Left ventricle myocardium inferior (tissue), 1 donor: ENCODE data around the gene NAV2. TPM values are rescaled to one million over a fixed set of nuclear protein-coding genes. Genes with fewer than 3 reads are reported as not detected.

Experiments used
- DNase-seq: peaks from one replicate; pipeline ENCODE4 v3.0.0-alpha.2; 2020
- H3K27ac ChIP-seq: fragments of 200-600 bp; replicated peaks from 2 replicates; pipeline ENCODE4 v1.8.0; 2021
- H3K27me3 ChIP-seq: fragments of 200-600 bp; 2 replicates; pipeline ENCODE4 v1.8.0; 2021; ENCODE audit warnings: low read depth
- H3K36me3 ChIP-seq: fragments of 200-600 bp; 2 replicates; pipeline ENCODE4 v1.8.0; 2021
- H3K4me1 ChIP-seq: fragments of 200-600 bp; 2 replicates; pipeline ENCODE4 v1.8.0; 2021
- H3K4me3 ChIP-seq: fragments of 200-600 bp; 2 replicates; pipeline ENCODE4 v1.8.0; 2021; ENCODE audit warnings: mild to moderate bottlenecking, moderate library complexity
- H3K9me3 ChIP-seq: fragments of 200-600 bp; replicated peaks from 2 replicates; pipeline ENCODE4 v1.8.0; 2021
- intact Hi-C: fragments of 100-400 bp; cut with micrococcal nuclease; formaldehyde crosslinking; loops from one replicate; pipeline ENCODE4 v1.11.0; 2022
- total RNA-seq: library from RNA; stranded (reverse); fragmentation: NEBNext Ultra II Directional; extraction: Animal tissue kit (Norgen Biotek cat#: 25700); gene quantifications from one replicate; pipeline ENCODE4 v1.2.1, GENCODE V29; 2021
- TF ChIP-seq, protein P1 (sequence below): fragments of 200-600 bp; IDR thresholded peaks from 2 replicates; pipeline ENCODE4 v1.8.0; 2021; ENCODE audit warnings: antibody characterized with exemption, mild to moderate bottlenecking, borderline replicate concordance
- donor health status: DM: no; HTN: yes; CAD: no; lungs with severe emphysema.

NAV2 gene
- total RNA-seq, 1 donor from 2014 or later: 14.3 TPM

DNA sequence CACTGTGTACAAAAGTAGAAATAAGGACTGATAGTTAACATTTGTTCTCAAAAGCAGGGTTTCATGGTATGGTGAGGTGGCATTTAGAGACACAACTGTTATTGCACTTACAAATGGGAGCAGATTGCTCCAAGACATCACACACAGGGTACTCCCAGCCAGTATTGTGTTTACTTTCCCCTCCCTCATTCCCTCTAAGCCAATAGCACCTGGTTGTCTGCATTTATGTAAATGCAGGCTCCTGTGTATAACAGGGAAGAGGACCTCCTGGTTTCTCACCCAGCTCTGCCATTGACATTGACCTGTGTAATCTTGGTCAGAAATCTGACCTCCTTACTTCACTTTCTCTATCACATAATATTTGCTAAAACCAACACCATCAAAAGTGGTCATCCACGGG, 154.4 kb downstream of the NAV2 start:
- intact Hi-C loops: no loop called here

DNA sequence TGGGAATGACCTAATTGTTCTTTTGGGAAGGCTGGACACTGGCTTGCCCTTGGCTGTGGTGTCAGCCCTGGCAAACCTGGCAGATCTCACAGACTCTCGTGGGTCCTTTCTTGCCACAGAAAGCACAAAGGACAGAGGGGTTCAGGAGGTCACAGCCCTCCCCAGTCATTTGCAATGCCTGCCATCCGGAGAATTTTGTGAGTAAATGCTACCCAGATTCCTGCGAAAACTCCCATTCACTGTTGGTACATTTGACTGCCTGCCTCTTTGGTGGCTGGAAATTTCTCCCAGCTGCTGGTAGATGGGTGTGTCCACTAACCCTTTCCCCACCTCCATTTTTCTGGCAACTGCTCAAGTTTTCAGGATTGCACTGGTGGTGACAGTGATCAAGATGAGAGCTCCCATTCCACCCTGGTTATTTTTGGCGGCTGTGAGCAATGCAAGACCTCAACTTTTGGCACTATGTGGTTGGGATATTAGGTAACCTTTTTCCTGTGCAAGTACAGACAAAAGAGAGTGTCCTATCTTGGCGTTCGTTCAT, 155.7 kb downstream of the NAV2 start:
- H3K9me3 ChIP-seq: no peaks in the 10 kb centered on the region
- TF ChIP-seq, protein P1, sequence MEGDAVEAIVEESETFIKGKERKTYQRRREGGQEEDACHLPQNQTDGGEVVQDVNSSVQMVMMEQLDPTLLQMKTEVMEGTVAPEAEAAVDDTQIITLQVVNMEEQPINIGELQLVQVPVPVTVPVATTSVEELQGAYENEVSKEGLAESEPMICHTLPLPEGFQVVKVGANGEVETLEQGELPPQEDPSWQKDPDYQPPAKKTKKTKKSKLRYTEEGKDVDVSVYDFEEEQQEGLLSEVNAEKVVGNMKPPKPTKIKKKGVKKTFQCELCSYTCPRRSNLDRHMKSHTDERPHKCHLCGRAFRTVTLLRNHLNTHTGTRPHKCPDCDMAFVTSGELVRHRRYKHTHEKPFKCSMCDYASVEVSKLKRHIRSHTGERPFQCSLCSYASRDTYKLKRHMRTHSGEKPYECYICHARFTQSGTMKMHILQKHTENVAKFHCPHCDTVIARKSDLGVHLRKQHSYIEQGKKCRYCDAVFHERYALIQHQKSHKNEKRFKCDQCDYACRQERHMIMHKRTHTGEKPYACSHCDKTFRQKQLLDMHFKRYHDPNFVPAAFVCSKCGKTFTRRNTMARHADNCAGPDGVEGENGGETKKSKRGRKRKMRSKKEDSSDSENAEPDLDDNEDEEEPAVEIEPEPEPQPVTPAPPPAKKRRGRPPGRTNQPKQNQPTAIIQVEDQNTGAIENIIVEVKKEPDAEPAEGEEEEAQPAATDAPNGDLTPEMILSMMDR: no peak
- H3K4me3 ChIP-seq: peak overlapping the region; percentile 0
- peak overlapping the region; percentile 70 for H3K27ac ChIP-seq
- DNase-seq: peak; percentile 25
- peaks cover 73% of the 10 kb centered on the region for H3K4me1 ChIP-seq
- no peaks in the 10 kb centered on the region for H3K36me3 ChIP-seq
- no peaks in the 10 kb centered on the region for H3K27me3 ChIP-seq
- intact Hi-C loops: no loop called here

More for the DNA sequence above, 154.4 kb downstream of the NAV2 start:
- Histone ChIP-seq H3K4me3 (no peak overlapping the region), H3K36me3 (no peaks in the 10 kb centered on the region), H3K4me1 (peaks cover 75% of the 10 kb centered on the region), H3K27me3 (no peaks in the 10 kb centered on the region), H3K9me3 (no peaks in the 10 kb centered on the region), H3K27ac (peak overlapping the region; percentile 70)
- DNase-seq: no peak
- TF ChIP-seq, protein P1: no peak

GRCh38 chr11:19868871-19869270, 156.2 kb downstream of the NAV2 start:
- intact Hi-C loops: no loop called here
- no peak for DNase-seq
- no peak overlapping the region for H3K4me3 ChIP-seq

GRCh38 chr11:19869466-19869865, 156.8 kb downstream of the NAV2 start:
- no peaks in the 10 kb centered on the region for H3K36me3 ChIP-seq
- DNase-seq: no peak
- H3K9me3 ChIP-seq: no peaks in the 10 kb centered on the region
- no peak overlapping the region for H3K4me3 ChIP-seq
- peak overlapping the region; percentile 70 for H3K27ac ChIP-seq
- intact Hi-C loops: no loop called here
- no peaks in the 10 kb centered on the region for H3K27me3 ChIP-seq
- TF ChIP-seq, protein P1: no peak
- peaks cover 70% of the 10 kb centered on the region for H3K4me1 ChIP-seq

More at GRCh38 chr11:19868871-19869270, 156.2 kb downstream of the NAV2 start:
- TF ChIP-seq, protein P1: no peak
- Histone ChIP-seq H3K9me3 (no peaks in the 10 kb centered on the region), H3K27ac (peak overlapping the region; percentile 70), H3K4me1 (peaks cover 71% of the 10 kb centered on the region), H3K36me3 (no peaks in the 10 kb centered on the region), H3K27me3 (no peaks in the 10 kb centered on the region)

DNA sequence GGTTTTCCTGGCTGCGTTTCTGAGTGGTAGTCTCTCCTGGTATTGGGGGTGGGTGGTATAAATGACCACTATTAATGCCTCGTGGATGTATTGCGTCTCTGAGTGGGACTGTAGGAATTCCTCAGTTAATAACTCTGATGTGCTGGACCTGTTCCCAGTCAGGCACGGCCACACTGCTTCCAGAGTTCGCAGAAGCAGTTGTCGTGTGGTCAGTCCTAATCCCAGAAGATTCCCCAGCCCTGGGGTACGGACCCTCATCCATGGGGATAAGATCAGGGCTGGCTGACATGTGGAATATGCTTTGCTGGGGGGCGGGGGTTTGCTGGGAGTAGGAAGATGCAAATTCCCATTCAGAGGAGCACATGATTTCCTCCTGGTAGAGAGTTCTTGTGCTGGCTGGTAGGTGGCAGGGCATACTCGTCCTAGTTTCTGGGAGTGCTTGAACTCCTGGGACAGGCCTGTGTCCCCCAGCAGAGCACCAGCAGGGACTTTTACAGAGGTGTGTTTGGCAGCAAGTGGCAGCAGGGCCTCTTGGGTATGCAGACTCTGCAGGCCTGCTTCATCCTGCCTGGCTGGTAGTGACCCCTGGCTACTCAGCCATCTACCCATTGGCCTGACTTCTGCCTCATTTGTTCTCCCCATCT, 157.4 kb downstream of the NAV2 start:
- H3K4me3 ChIP-seq: no peak overlapping the region
- peaks cover 66% of the 10 kb centered on the region for H3K4me1 ChIP-seq
- TF ChIP-seq, protein P1: peak; percentile 28
- intact Hi-C loops: no loop called here
- H3K9me3 ChIP-seq: no peaks in the 10 kb centered on the region
- DNase-seq: no peak
- no peaks in the 10 kb centered on the region for H3K27me3 ChIP-seq
- no peaks in the 10 kb centered on the region for H3K36me3 ChIP-seq
- peak overlapping the region; percentile 70 for H3K27ac ChIP-seq
